Measurements from ENCODE around the gene DSCAML1.

DNA sequence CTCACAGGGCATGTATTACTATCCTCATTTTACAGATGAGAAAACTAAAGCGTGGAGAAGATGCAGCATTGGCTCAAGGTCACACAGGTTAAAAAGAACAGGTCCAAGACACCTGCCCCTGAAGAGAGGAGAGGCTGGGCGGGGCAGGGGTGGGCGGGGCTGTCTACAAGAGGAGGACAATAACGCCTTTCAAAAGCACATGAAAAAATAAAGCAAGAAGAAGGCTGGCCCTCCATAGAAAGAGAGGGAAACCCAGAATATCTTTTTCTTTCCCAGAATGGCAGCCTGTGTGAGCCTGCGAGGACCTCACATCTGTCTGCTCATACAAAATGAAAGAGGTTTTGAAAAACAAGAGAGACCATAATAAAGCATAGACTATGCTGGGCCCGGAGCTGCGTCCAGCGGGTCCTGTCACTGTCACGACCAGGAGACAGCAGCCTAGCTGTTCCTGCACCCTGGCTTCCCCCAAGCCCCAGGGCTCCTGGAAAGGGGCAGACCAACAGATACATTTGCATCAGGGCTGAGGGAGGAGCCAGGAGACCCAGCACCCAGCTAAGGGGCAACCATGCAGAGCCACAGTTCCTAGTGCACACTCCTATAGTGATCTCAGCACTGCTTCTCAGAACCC lies 61.6 kb downstream of the DSCAML1 start:
- TF ChIP-seq, protein P1, sequence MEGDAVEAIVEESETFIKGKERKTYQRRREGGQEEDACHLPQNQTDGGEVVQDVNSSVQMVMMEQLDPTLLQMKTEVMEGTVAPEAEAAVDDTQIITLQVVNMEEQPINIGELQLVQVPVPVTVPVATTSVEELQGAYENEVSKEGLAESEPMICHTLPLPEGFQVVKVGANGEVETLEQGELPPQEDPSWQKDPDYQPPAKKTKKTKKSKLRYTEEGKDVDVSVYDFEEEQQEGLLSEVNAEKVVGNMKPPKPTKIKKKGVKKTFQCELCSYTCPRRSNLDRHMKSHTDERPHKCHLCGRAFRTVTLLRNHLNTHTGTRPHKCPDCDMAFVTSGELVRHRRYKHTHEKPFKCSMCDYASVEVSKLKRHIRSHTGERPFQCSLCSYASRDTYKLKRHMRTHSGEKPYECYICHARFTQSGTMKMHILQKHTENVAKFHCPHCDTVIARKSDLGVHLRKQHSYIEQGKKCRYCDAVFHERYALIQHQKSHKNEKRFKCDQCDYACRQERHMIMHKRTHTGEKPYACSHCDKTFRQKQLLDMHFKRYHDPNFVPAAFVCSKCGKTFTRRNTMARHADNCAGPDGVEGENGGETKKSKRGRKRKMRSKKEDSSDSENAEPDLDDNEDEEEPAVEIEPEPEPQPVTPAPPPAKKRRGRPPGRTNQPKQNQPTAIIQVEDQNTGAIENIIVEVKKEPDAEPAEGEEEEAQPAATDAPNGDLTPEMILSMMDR (IDR thresholded peaks at IDR 0.05) = no peak
- TF ChIP-seq MYBL2 (CRISPR knock-in tag; IDR thresholded peaks at IDR 0.05) = no peak
- TF ChIP-seq JUN (CRISPR knock-in tag; IDR thresholded peaks at IDR 0.05) = no peak
- TF ChIP-seq NR3C1 (CRISPR knock-in tag; conservative IDR thresholded peaks at IDR 0.05; ENCODE audit: low read depth) = no peak
- TF ChIP-seq ZNF423 (CRISPR knock-in tag; IDR thresholded peaks at IDR 0.05) = no peak
- no peak for TF ChIP-seq ESRRA (CRISPR knock-in tag; IDR thresholded peaks at IDR 0.05; ENCODE audit: borderline replicate concordance)
